ENCODE data around the gene SLC35D3. TPM values are rescaled to one million over a fixed set of nuclear protein-coding genes. Genes with fewer than 3 reads are reported as not detected.
A peak's percentile ranks its signal among the peaks of the same experiment; 100 is the strongest.

The SLC35D3 gene
- total RNA-seq, 4 donors from 2014 or later: not detected

- Histone ChIP-seq H3K9me3 (no peaks in the 10 kb centered on the region), H3K36me3 (no peaks in the 10 kb centered on the region), H3K4me1 (peaks cover 0 to 38% (median 31%) of the 10 kb centered on the region in 4 donors), H3K27ac (no peak overlapping the region), H3K27me3 (peaks cover 2 to 69% of the 10 kb centered on the region in 2 donors), H3K4me3 (peak overlapping the region in 2 of 4 donors; percentile 51 to 52)
- TF ChIP-seq POLR2A (IDR thresholded peaks at IDR 0.05) (no peak), EP300 (IDR thresholded peaks at IDR 0.05) (no peak), CTCF (IDR thresholded peaks at IDR 0.05) (no peak)
- 7 to 9% methylated on average over 39 to 47 of the region's 65 CpGs for WGBS, 2 donors
- no peak for DNase-seq (ENCODE audit: low spot score in 2 of 2)
These were observed 1.2 kb downstream of the SLC35D3 start for GRCh38 chr6:136923116-136923953.

DNA sequence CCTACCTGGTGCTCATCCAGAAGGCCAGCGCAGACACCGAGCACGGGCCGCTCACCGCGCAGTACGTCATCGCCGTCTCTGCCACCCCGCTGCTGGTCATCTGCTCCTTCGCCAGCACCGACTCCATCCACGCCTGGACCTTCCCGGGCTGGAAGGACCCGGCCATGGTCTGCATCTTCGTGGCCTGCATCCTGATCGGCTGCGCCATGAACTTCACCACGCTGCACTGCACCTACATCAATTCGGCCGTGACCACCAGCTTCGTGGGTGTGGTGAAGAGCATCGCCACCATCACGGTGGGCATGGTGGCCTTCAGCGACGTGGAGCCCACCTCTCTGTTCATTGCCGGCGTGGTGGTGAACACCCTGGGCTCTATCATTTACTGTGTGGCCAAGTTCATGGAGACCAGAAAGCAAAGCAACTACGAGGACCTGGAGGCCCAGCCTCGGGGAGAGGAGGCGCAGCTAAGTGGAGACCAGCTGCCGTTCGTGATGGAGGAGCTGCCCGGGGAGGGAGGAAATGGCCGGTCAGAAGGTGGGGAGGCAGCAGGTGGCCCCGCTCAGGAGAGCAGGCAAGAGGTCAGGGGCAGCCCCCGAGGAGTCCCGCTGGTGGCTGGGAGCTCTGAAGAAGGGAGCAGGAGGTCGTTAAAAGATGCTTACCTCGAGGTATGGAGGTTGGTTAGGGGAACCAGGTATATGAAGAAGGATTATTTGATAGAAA lies 2.0 kb downstream of the SLC35D3 start:
- no peak overlapping the region for H3K4me3 ChIP-seq
- no peaks in the 10 kb centered on the region for H3K9me3 ChIP-seq
- no peaks in the 10 kb centered on the region for H3K36me3 ChIP-seq
- 60 to 75% methylated on average over 40 of the region's 40 CpGs for WGBS, 2 donors
- TF ChIP-seq EP300 (IDR thresholded peaks at IDR 0.05) (no peak), POLR2A (IDR thresholded peaks at IDR 0.05) (no peak), CTCF (IDR thresholded peaks at IDR 0.05) (no peak)
- DNase-seq (ENCODE audit: low spot score in 2 of 2): no peak
- H3K27me3 ChIP-seq: peaks cover 2 to 61% of the 10 kb centered on the region in 2 donors
- H3K27ac ChIP-seq: no peak overlapping the region
- peaks cover 0 to 38% (median 31%) of the 10 kb centered on the region in 4 donors for H3K4me1 ChIP-seq

DNA sequence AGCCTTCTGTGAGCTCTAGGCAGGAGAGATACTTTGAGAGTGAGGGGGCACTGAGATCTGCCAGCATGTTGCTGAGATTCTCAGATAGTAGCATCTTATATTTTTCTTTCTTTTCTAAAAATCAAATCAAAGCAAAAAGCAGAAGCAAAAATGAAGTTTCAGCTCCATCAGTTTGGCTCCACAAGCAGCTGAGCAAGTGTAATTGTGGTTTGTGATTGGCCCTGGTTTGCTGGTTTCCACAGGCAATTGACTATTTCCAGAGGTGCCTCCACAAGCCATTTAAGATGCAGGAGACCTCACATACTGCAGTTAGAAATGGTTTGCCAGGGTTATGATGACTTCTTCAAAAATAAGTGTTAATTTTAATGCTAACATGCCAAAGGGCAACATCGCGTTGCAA lies 4.3 kb downstream of the SLC35D3 start:
- no peak overlapping the region for H3K4me3 ChIP-seq
- H3K9me3 ChIP-seq: no peaks in the 10 kb centered on the region
- DNase-seq (ENCODE audit: low spot score in 2 of 2): no peak
- H3K27ac ChIP-seq: no peak overlapping the region
- H3K4me1 ChIP-seq: peaks cover 0 to 24% (median 19%) of the 10 kb centered on the region in 4 donors
- H3K36me3 ChIP-seq: no peaks in the 10 kb centered on the region
- 70 to 96% methylated on average over 2 of the region's 2 CpGs for WGBS, 2 donors
- peaks cover 0 to 38% of the 10 kb centered on the region in 2 donors for H3K27me3 ChIP-seq
- TF ChIP-seq POLR2A (IDR thresholded peaks at IDR 0.05) (no peak), EP300 (IDR thresholded peaks at IDR 0.05) (no peak), CTCF (IDR thresholded peaks at IDR 0.05) (no peak)

- peaks cover 0 to 16% (median 11%) of the 10 kb centered on the region in 4 donors for H3K4me1 ChIP-seq
- peaks cover 0 to 29% of the 10 kb centered on the region in 2 donors for H3K27me3 ChIP-seq
- no peak overlapping the region for H3K27ac ChIP-seq
- no peaks in the 10 kb centered on the region for H3K36me3 ChIP-seq
- TF ChIP-seq EP300 (IDR thresholded peaks at IDR 0.05) (no peak), CTCF (IDR thresholded peaks at IDR 0.05) (no peak), POLR2A (IDR thresholded peaks at IDR 0.05) (no peak)
- 75 to 87% methylated on average over 3 of the region's 3 CpGs for WGBS, 2 donors
- no peaks in the 10 kb centered on the region for H3K9me3 ChIP-seq
- DNase-seq (ENCODE audit: low spot score in 2 of 2): no peak
- H3K4me3 ChIP-seq: no peak overlapping the region
These were observed 5.2 kb downstream of the SLC35D3 start for GRCh38 chr6:136927292-136927691.

GRCh38 chr6:136930528-136930927 lies 8.4 kb downstream of the SLC35D3 start:
- peaks cover 0 to 10% of the 10 kb centered on the region in 2 donors for H3K27me3 ChIP-seq
- 87 to 91% methylated on average over 4 of the region's 4 CpGs for WGBS, 2 donors

More at GRCh38 chr6:136930528-136930927, 8.4 kb downstream of the SLC35D3 start:
- TF ChIP-seq CTCF (IDR thresholded peaks at IDR 0.05): no peak
- no peaks in the 10 kb centered on the region for H3K9me3 ChIP-seq
- no peak for DNase-seq (ENCODE audit: low spot score in 2 of 2)
- no peak overlapping the region for H3K4me3 ChIP-seq
- H3K27ac ChIP-seq: no peak overlapping the region
- H3K36me3 ChIP-seq: no peaks in the 10 kb centered on the region
- no peaks in the 10 kb centered on the region for H3K4me1 ChIP-seq
